Gastrocnemius medialis (tissue), 4 donors: ENCODE data around the gene FAR1.

Experiments
- POLR2A ChIP-seq, 2 donors: fragments of 450-650 bp; IDR thresholded peaks; one replicate each; pipeline ENCODE4 v1.6.1; 2017; ENCODE audit warnings: antibody characterized with exemption in 2 of 2, mild to moderate bottlenecking in 2 of 2, moderate library complexity in 2 of 2
- TF ChIP-seq, protein P1 (sequence below), 5 experiments: fragments of 450-650 bp in 3 of 5; fragments of 200-600 bp in 2 of 5; sonication (generic) in 2 of 5; IDR thresholded peaks in 4 of 5; conservative IDR thresholded peaks in 1 of 5; 1 replicate in 4 of 5; 2 replicates in 1 of 5; pipeline ENCODE4 v1.5.1; 2016 to 2019; ENCODE audit warnings: antibody characterized with exemption in 5 of 5, mild to moderate bottlenecking in 3 of 5, moderate library complexity in 3 of 5

DNA sequence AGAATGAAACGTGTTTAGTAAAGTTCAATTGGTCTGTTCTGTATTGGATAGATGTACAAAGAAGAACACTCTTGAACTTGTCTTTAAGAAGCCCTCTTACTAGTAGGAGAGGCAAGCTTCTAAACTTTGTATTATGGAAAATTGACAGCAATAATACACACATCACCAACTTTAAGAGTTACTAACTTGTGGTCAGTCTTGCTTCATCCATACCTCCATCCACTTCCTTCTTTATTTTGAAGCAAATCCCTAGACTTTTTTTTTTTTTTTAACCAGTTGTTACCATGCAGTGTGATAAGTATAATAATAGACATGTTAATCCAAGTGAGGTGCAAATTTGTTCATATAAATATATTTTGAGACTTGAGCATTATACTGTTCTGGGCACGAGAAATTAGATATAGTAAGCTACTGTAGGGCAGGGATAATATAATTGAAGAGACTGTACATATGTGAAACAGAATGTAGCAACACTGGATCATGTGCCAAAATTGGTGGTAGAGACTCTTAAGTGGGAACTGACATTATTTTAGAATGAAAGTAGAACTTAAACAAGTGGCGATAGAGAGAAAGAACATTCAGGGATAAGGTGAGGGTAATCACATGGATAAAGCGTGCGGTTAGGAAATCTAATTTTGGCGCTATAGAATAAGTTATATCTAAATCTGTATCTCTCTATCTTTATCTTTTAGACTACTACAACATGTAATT, 6.5 kb downstream of the FAR1 start:
- TF ChIP-seq POLR2A (IDR thresholded peaks at IDR 0.05): no peak
- TF ChIP-seq, protein P1, sequence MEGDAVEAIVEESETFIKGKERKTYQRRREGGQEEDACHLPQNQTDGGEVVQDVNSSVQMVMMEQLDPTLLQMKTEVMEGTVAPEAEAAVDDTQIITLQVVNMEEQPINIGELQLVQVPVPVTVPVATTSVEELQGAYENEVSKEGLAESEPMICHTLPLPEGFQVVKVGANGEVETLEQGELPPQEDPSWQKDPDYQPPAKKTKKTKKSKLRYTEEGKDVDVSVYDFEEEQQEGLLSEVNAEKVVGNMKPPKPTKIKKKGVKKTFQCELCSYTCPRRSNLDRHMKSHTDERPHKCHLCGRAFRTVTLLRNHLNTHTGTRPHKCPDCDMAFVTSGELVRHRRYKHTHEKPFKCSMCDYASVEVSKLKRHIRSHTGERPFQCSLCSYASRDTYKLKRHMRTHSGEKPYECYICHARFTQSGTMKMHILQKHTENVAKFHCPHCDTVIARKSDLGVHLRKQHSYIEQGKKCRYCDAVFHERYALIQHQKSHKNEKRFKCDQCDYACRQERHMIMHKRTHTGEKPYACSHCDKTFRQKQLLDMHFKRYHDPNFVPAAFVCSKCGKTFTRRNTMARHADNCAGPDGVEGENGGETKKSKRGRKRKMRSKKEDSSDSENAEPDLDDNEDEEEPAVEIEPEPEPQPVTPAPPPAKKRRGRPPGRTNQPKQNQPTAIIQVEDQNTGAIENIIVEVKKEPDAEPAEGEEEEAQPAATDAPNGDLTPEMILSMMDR (IDR thresholded peaks at IDR 0.05 in 4 of 5, conservative IDR thresholded peaks at IDR 0.05 in 1 of 5): no peak
